Measurements from ENCODE around the gene MPHOSPH8. TPM values are rescaled to one million over a fixed set of nuclear protein-coding genes. Genes with fewer than 3 reads are reported as not detected.
A peak's percentile ranks its signal among the peaks of the same experiment; 100 is the strongest.

MPHOSPH8 gene
- total RNA-seq, 1 experiment from 2014 or later = 18.5 TPM

- DNase-seq (ENCODE audit: low spot score) = no peak
- Mint-ChIP-seq H3K36me3 (peaks cover 43% of the 10 kb centered on the region), H3K9me3 (peaks cover 83% of the 10 kb centered on the region), H3K4me1 (no peaks in the 10 kb centered on the region), H3K27me3 (ENCODE audit: low read depth) (peaks cover 12% of the 10 kb centered on the region), H3K27ac (no peak overlapping the region), H3K4me3 (no peak overlapping the region)
- POLR2A ChIA-PET = no interaction called here
- TF ChIP-seq PRDM15 (CRISPR knock-in tag; IDR thresholded peaks at IDR 0.05) = no peak
- TF ChIP-seq, protein P1, sequence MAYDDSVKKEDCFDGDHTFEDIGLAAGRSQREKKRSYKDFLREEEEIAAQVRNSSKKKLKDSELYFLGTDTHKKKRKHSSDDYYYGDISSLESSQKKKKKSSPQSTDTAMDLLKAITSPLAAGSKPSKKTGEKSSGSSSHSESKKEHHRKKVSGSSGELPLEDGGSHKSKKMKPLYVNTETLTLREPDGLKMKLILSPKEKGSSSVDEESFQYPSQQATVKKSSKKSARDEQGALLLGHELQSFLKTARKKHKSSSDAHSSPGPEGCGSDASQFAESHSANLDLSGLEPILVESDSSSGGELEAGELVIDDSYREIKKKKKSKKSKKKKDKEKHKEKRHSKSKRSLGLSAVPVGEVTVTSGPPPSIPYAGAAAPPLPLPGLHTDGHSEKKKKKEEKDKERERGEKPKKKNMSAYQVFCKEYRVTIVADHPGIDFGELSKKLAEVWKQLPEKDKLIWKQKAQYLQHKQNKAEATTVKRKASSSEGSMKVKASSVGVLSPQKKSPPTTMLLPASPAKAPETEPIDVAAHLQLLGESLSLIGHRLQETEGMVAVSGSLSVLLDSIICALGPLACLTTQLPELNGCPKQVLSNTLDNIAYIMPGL (CRISPR knock-in tag; IDR thresholded peaks at IDR 0.05) = no peak
- no peak for TF ChIP-seq RORB (CRISPR knock-in tag; IDR thresholded peaks at IDR 0.05)
- TF ChIP-seq PREB (CRISPR knock-in tag; IDR thresholded peaks at IDR 0.05; ENCODE audit: borderline replicate concordance) = no peak
- TF ChIP-seq, protein P2, sequence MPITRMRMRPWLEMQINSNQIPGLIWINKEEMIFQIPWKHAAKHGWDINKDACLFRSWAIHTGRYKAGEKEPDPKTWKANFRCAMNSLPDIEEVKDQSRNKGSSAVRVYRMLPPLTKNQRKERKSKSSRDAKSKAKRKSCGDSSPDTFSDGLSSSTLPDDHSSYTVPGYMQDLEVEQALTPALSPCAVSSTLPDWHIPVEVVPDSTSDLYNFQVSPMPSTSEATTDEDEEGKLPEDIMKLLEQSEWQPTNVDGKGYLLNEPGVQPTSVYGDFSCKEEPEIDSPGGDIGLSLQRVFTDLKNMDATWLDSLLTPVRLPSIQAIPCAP (CRISPR knock-in tag; IDR thresholded peaks at IDR 0.05) = no peak
- TF ChIP-seq SP1 (CRISPR knock-in tag; conservative IDR thresholded peaks at IDR 0.05) = no peak
- TF ChIP-seq MYBL2 (CRISPR knock-in tag; IDR thresholded peaks at IDR 0.05) = no peak
- no peak for TF ChIP-seq ZNF425 (CRISPR knock-in tag; conservative IDR thresholded peaks at IDR 0.05)
- TF ChIP-seq SMAD4 (CRISPR knock-in tag; IDR thresholded peaks at IDR 0.05) = no peak
- peak; percentile 80 for ATAC-seq
- CTCF ChIA-PET = interaction anchor here (1.0 to 1.5 kb wide), 2 partner anchors 32 to 47 kb away, joined by 5 read pairs; partner anchors contain the start of gene MPHOSPH8
These were observed 46.4 kb upstream of the MPHOSPH8 start for GRCh38 chr13:19586904-19587634.

GRCh38 chr13:19587635-19588300 is 45.7 kb upstream of the MPHOSPH8 start:
- DNase-seq (ENCODE audit: low spot score) (no peak), ATAC-seq (peak; percentile 91)
- peaks cover 82% of the 10 kb centered on the region for H3K9me3 Mint-ChIP-seq
- ChIA-PET CTCF (interaction anchor here (1.0 to 1.5 kb wide), 2 partner anchors 31 to 46 kb away, joined by 5 read pairs; partner anchors contain the start of gene MPHOSPH8), POLR2A (no interaction called here)
- H3K4me3 Mint-ChIP-seq = no peak overlapping the region
- H3K27ac Mint-ChIP-seq = no peak overlapping the region
- H3K4me1 Mint-ChIP-seq = no peaks in the 10 kb centered on the region
- no peak for TF ChIP-seq ZNF425 (CRISPR knock-in tag; conservative IDR thresholded peaks at IDR 0.05)
- TF ChIP-seq NFYB (CRISPR knock-in tag; conservative IDR thresholded peaks at IDR 0.05; ENCODE audit: low read depth) = no peak
- TF ChIP-seq HMGA2 (CRISPR knock-in tag; IDR thresholded peaks at IDR 0.05) = no peak
- TF ChIP-seq, protein P3, sequence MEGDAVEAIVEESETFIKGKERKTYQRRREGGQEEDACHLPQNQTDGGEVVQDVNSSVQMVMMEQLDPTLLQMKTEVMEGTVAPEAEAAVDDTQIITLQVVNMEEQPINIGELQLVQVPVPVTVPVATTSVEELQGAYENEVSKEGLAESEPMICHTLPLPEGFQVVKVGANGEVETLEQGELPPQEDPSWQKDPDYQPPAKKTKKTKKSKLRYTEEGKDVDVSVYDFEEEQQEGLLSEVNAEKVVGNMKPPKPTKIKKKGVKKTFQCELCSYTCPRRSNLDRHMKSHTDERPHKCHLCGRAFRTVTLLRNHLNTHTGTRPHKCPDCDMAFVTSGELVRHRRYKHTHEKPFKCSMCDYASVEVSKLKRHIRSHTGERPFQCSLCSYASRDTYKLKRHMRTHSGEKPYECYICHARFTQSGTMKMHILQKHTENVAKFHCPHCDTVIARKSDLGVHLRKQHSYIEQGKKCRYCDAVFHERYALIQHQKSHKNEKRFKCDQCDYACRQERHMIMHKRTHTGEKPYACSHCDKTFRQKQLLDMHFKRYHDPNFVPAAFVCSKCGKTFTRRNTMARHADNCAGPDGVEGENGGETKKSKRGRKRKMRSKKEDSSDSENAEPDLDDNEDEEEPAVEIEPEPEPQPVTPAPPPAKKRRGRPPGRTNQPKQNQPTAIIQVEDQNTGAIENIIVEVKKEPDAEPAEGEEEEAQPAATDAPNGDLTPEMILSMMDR (IDR thresholded peaks at IDR 0.05) = no peak
- TF ChIP-seq, protein P4, sequence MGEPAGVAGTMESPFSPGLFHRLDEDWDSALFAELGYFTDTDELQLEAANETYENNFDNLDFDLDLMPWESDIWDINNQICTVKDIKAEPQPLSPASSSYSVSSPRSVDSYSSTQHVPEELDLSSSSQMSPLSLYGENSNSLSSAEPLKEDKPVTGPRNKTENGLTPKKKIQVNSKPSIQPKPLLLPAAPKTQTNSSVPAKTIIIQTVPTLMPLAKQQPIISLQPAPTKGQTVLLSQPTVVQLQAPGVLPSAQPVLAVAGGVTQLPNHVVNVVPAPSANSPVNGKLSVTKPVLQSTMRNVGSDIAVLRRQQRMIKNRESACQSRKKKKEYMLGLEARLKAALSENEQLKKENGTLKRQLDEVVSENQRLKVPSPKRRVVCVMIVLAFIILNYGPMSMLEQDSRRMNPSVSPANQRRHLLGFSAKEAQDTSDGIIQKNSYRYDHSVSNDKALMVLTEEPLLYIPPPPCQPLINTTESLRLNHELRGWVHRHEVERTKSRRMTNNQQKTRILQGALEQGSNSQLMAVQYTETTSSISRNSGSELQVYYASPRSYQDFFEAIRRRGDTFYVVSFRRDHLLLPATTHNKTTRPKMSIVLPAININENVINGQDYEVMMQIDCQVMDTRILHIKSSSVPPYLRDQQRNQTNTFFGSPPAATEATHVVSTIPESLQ (CRISPR knock-in tag; IDR thresholded peaks at IDR 0.05) = no peak
- TF ChIP-seq NR3C1 (CRISPR knock-in tag; conservative IDR thresholded peaks at IDR 0.05; ENCODE audit: low read depth) = no peak
- no peak for TF ChIP-seq IRF2 (CRISPR knock-in tag; IDR thresholded peaks at IDR 0.05; ENCODE audit: borderline replicate concordance, low read depth)
- peaks cover 37% of the 10 kb centered on the region for H3K36me3 Mint-ChIP-seq
- peaks cover 12% of the 10 kb centered on the region for H3K27me3 Mint-ChIP-seq (ENCODE audit: low read depth)
